NCI-H187 (cell line): ENCODE results near the gene G3BP1.
A peak's percentile ranks its signal among the peaks of the same experiment; 100 is the strongest.
"Not testable (repeated sequence)": the region's sequence is repeated elsewhere in the genome, so short reads cannot be mapped to it uniquely, and the experiment has no call there.

Experiments used
- DNase-seq, 2 experiments: peaks; one replicate each; lab custom pipeline; 2025; lab: John Stamatoyannopoulos, UW

G3BP1 gene

GRCh38 chr5:151798674-151799073 lies 26.9 kb downstream of the G3BP1 start:
- DNase-seq, result no peak

- DNase-seq, result no peak
Observed at GRCh38 chr5:151799407-151799806, 27.7 kb downstream of the G3BP1 start.

GRCh38 chr5:151800532-151800931 lies 28.8 kb downstream of the G3BP1 start:
- DNase-seq, result no peak

GRCh38 chr5:151805414-151806223 lies 33.9 kb downstream of the G3BP1 start:
- no peak for DNase-seq

- DNase-seq, result no peak
Observed at GRCh38 chr5:151808451-151809169, 36.9 kb downstream of the G3BP1 start.

GRCh38 chr5:151810449-151810848 lies 38.7 kb downstream of the G3BP1 start:
- DNase-seq, result no peak

GRCh38 chr5:151810897-151811296 lies 39.1 kb downstream of the G3BP1 start:
- DNase-seq, result no peak

GRCh38 chr5:151811593-151812321 lies 40.0 kb downstream of the G3BP1 start:
- no peak for DNase-seq

- no peak for DNase-seq
Observed at GRCh38 chr5:151812757-151813309, 41.1 kb downstream of the G3BP1 start.

GRCh38 chr5:151815051-151815450 lies 43.3 kb downstream of the G3BP1 start:
- DNase-seq, result peak in 1 of 2 experiments; percentile 30

- no peak for DNase-seq
Observed at GRCh38 chr5:151819830-151820229, 48.1 kb downstream of the G3BP1 start.

- DNase-seq, result no peak
Observed at GRCh38 chr5:151820271-151820670, 48.5 kb downstream of the G3BP1 start.

GRCh38 chr5:151820903-151821302 lies 49.1 kb downstream of the G3BP1 start:
- no peak for DNase-seq

GRCh38 chr5:151822141-151822540 lies 50.4 kb downstream of the G3BP1 start:
- DNase-seq, result no peak

GRCh38 chr5:151825445-151825844 lies 53.7 kb downstream of the G3BP1 start:
- DNase-seq, result peak; percentile 4 to 28

GRCh38 chr5:151829370-151829769 lies 57.6 kb downstream of the G3BP1 start:
- DNase-seq, result no peak

GRCh38 chr5:151832843-151833242 lies 61.1 kb downstream of the G3BP1 start:
- DNase-seq, result not testable (repeated sequence)

- no peak for DNase-seq
Observed at GRCh38 chr5:151846765-151847164, 75.0 kb downstream of the G3BP1 start.

GRCh38 chr5:151847871-151848270 lies 76.1 kb downstream of the G3BP1 start:
- DNase-seq, result no peak

GRCh38 chr5:151855701-151856100 lies 83.9 kb downstream of the G3BP1 start:
- peak in 1 of 2 experiments; percentile 59 for DNase-seq

- DNase-seq, result no peak
Observed at GRCh38 chr5:151856861-151857260, 85.1 kb downstream of the G3BP1 start.

- not testable (repeated sequence) for DNase-seq
Observed at GRCh38 chr5:151860867-151861266, 89.1 kb downstream of the G3BP1 start.
